Smooth muscle cell of the brain vasculature (primary cell): ENCODE results near the gene FAM50B.

Experiments used
- DNase-seq: peaks from one replicate; pipeline ENCODE4 v3.0.0-alpha.2; 2012; ENCODE audit warnings: low read depth, low spot score

FAM50B gene

GRCh38 chr6:3848925-3849605 lies at the start of gene FAM50B:
TSS of gene FAM50B (plus strand) at chr6:3849373. CDS start at chr6:3849812, 439 bp downstream.
- DNase-seq = peak; percentile 54

- no peak for DNase-seq
These were observed 49.5 kb upstream of the FAM50B start for GRCh38 chr6:3799719-3800118.

GRCh38 chr6:3800850-3801591 lies 48.2 kb upstream of the FAM50B start:
- peak; percentile 70 for DNase-seq

- no peak for DNase-seq
These were observed 47.2 kb upstream of the FAM50B start for GRCh38 chr6:3801960-3802359.

- peak; percentile 39 for DNase-seq
These were observed 45.3 kb upstream of the FAM50B start for GRCh38 chr6:3803627-3804468.

- no peak for DNase-seq
These were observed 44.2 kb upstream of the FAM50B start for GRCh38 chr6:3804964-3805363.

- no peak for DNase-seq
These were observed 43.6 kb upstream of the FAM50B start for GRCh38 chr6:3805448-3806123.

- DNase-seq = no peak
These were observed 42.8 kb upstream of the FAM50B start for GRCh38 chr6:3806169-3806922.

- DNase-seq = no peak
These were observed 41.0 kb upstream of the FAM50B start for GRCh38 chr6:3808199-3808598.

GRCh38 chr6:3808759-3809514 lies 40.2 kb upstream of the FAM50B start:
- peak; percentile 85 for DNase-seq

GRCh38 chr6:3809515-3809891 lies 39.7 kb upstream of the FAM50B start:
- DNase-seq = no peak

- no peak for DNase-seq
These were observed 39.2 kb upstream of the FAM50B start for GRCh38 chr6:3809982-3810381.

- no peak for DNase-seq
These were observed 38.0 kb upstream of the FAM50B start for GRCh38 chr6:3811191-3811590.

GRCh38 chr6:3812596-3812995 lies 36.6 kb upstream of the FAM50B start:
- no peak for DNase-seq

- no peak for DNase-seq
These were observed 35.9 kb upstream of the FAM50B start for GRCh38 chr6:3813150-3813780.

- no peak for DNase-seq
These were observed 35.3 kb upstream of the FAM50B start for GRCh38 chr6:3813918-3814317.

- no peak for DNase-seq
These were observed 34.6 kb upstream of the FAM50B start for GRCh38 chr6:3814539-3814938.

GRCh38 chr6:3816251-3816650 lies 32.9 kb upstream of the FAM50B start:
- DNase-seq = no peak

GRCh38 chr6:3819161-3820110 lies 29.7 kb upstream of the FAM50B start:
- no peak for DNase-seq
